Measurements from ENCODE around the gene DLG2.

DLG2 gene

GRCh38 chr11:83760932-83761331 is 1866.2 kb downstream of the DLG2 start:
- H3K36me3 ChIP-seq = no peaks in the 10 kb centered on the region
- DNase-seq = no peak
- no peaks in the 10 kb centered on the region for H3K9me3 ChIP-seq (ENCODE audit: severe bottlenecking)
- no peaks in the 10 kb centered on the region for H3K27me3 ChIP-seq (ENCODE audit: insufficient read depth, low read depth, severe bottlenecking)
- no peak overlapping the region for H3K4me3 ChIP-seq (ENCODE audit: low read depth, low read length)
- TF ChIP-seq CTCF (IDR thresholded peaks at IDR 0.05; ENCODE audit: low read depth, low read length) = no peak
- no peak overlapping the region for H3K27ac ChIP-seq

- DNase-seq = no peak
- no peak for TF ChIP-seq CTCF (IDR thresholded peaks at IDR 0.05; ENCODE audit: low read depth, low read length)
- no peaks in the 10 kb centered on the region for H3K9me3 ChIP-seq (ENCODE audit: severe bottlenecking)
- H3K27me3 ChIP-seq (ENCODE audit: insufficient read depth, low read depth, severe bottlenecking) = no peaks in the 10 kb centered on the region
- no peaks in the 10 kb centered on the region for H3K36me3 ChIP-seq
- H3K27ac ChIP-seq = no peak overlapping the region
- H3K4me3 ChIP-seq (ENCODE audit: low read depth, low read length) = no peak overlapping the region
Measured at GRCh38 chr11:83759148-83759547, 1868.0 kb downstream of the DLG2 start.

DNA sequence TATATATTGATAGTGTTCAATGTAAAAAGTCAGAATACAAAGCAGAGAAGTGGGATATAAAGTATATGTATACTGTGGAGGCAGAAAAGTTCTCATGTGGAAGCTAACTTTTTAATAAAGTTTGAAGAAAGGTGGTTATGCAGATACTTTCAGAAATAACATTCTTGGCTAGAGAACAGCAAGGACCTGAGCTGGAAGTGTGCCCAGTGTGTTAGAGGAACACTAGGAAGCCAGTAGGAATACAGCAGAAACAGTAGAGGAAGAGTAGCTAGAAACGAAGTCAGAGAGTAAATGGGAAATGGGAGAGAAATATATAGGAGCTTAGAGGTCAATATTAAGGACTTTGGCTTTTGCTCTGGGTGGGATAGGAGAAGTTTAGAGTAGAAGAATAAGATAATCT is 1876.1 kb downstream of the DLG2 start:
- Histone ChIP-seq H3K4me3 (ENCODE audit: low read depth, low read length) (no peak overlapping the region), H3K36me3 (no peaks in the 10 kb centered on the region), H3K9me3 (ENCODE audit: severe bottlenecking) (no peaks in the 10 kb centered on the region), H3K27ac (no peak overlapping the region), H3K27me3 (ENCODE audit: insufficient read depth, low read depth, severe bottlenecking) (no peaks in the 10 kb centered on the region)
- DNase-seq = no peak
- TF ChIP-seq CTCF (IDR thresholded peaks at IDR 0.05; ENCODE audit: low read depth, low read length) = no peak

- no peak for DNase-seq
- H3K27ac ChIP-seq = no peak overlapping the region
- no peak for TF ChIP-seq CTCF (IDR thresholded peaks at IDR 0.05; ENCODE audit: low read depth, low read length)
- H3K9me3 ChIP-seq (ENCODE audit: severe bottlenecking) = no peaks in the 10 kb centered on the region
- no peaks in the 10 kb centered on the region for H3K27me3 ChIP-seq (ENCODE audit: insufficient read depth, low read depth, severe bottlenecking)
- H3K4me3 ChIP-seq (ENCODE audit: low read depth, low read length) = no peak overlapping the region
- no peaks in the 10 kb centered on the region for H3K36me3 ChIP-seq
Measured at GRCh38 chr11:83746921-83747585, 1880.1 kb downstream of the DLG2 start.

DNA sequence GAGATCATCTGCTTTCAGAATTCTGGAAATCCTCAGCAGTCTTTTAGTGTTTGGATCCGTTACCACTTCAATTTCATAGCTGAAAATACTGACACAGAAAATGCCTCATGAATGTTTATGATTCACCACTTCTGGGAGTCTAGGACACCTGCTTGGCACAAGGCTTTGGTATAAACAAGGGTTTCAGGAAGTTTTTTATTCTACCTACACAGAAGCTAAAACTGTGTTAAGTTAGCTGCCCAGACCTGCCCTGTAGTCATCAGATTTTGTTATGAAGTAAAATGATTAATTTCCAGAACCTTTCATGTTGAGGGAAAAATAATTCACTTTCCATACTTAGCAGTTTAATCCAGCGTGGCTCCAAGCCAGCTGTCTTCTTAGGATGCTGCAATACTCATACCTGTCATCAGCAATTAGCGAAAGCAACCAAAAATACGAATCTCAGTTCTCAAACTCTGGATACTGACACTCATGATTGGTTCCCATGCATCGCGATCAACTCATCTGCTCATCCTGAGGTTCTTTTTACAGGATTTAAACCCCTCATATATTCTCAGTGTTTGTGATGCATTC is 1882.4 kb downstream of the DLG2 start:
- no peak for TF ChIP-seq CTCF (IDR thresholded peaks at IDR 0.05; ENCODE audit: low read depth, low read length)
- Histone ChIP-seq H3K27ac (no peak overlapping the region), H3K27me3 (ENCODE audit: insufficient read depth, low read depth, severe bottlenecking) (no peaks in the 10 kb centered on the region), H3K4me3 (ENCODE audit: low read depth, low read length) (no peak overlapping the region), H3K36me3 (no peaks in the 10 kb centered on the region), H3K9me3 (ENCODE audit: severe bottlenecking) (no peaks in the 10 kb centered on the region)
- DNase-seq = no peak

DNA sequence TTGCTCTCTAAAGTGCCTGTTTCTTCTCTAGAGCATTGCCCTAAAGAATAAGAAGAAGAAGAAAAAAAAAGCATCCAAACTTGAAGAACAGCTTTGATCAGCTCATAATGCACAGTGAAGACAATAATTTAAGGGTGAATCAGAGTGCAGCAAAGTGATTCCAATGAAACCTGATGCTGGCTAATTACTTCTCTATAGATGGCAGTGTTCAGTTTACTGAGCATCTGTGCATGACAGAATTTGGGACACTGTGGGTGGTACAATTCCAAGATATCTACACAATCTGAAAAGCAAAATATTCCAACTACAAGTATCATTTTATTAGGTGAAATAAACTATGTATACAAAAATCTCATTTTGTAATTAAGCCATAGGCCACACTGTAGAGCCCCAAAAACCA is 1890.5 kb downstream of the DLG2 start:
- no peak for TF ChIP-seq CTCF (IDR thresholded peaks at IDR 0.05; ENCODE audit: low read depth, low read length)
- Histone ChIP-seq H3K27me3 (ENCODE audit: insufficient read depth, low read depth, severe bottlenecking) (no peaks in the 10 kb centered on the region), H3K9me3 (ENCODE audit: severe bottlenecking) (no peaks in the 10 kb centered on the region), H3K4me3 (ENCODE audit: low read depth, low read length) (no peak overlapping the region), H3K27ac (no peak overlapping the region), H3K36me3 (no peaks in the 10 kb centered on the region)
- DNase-seq = no peak

All from WERI-Rb-1 (cell line).